Kidney epithelial cell (primary cell): ENCODE measurements around the gene C1QTNF2. TPM values are rescaled to one million over a fixed set of nuclear protein-coding genes. Genes with fewer than 3 reads are reported as not detected.

Experiments used
- DNase-seq: peaks from one replicate; pipeline ENCODE4 v3.0.0-alpha.2; 2010; ENCODE audit warnings: low read depth
- H3K27me3 ChIP-seq: 2 replicates; pipeline ENCODE4 v1.6.0; 2011; ENCODE audit warnings: low read length; ENCODE audit not compliant: control insufficient read depth, insufficient read depth
- H3K36me3 ChIP-seq: 2 replicates; pipeline ENCODE4 v1.5.1; 2011; ENCODE audit warnings: low read length; ENCODE audit not compliant: control insufficient read depth, insufficient read depth
- H3K4me3 ChIP-seq: 2 replicates; pipeline ENCODE4 v1.5.1; 2011; ENCODE audit warnings: low read depth, mild to moderate bottlenecking, control low read depth, low read length
- CTCF ChIP-seq: IDR thresholded peaks from 2 replicates; pipeline ENCODE4 v1.5.1; 2011; ENCODE audit warnings: mild to moderate bottlenecking, moderate library complexity, low read length, control low read depth, inconsistent platforms; ENCODE audit not compliant: insufficient read depth, poor library complexity, severe bottlenecking
- total RNA-seq: library from RNA; depleted of rRNA; stranded (reverse); fragments of >200 nt; gene quantifications from 2 replicates; pipeline ENCODE4 v1.2.3, GENCODE V29; 2015

Gene C1QTNF2
- total RNA-seq, 1 donor from 2014 or later = not detected

GRCh38 chr5:160356550-160357347 is 13.7 kb downstream of the C1QTNF2 start:
- no peak for DNase-seq
- Histone ChIP-seq H3K27me3 (no peaks in the 10 kb centered on the region), H3K36me3 (no peaks in the 10 kb centered on the region), H3K4me3 (no peak overlapping the region)
- TF ChIP-seq CTCF = no peak

GRCh38 chr5:160354666-160355065 is 15.8 kb downstream of the C1QTNF2 start:
- DNase-seq = no peak
- Histone ChIP-seq H3K36me3 (no peaks in the 10 kb centered on the region), H3K4me3 (no peak overlapping the region), H3K27me3 (no peaks in the 10 kb centered on the region)
- TF ChIP-seq CTCF = no peak

GRCh38 chr5:160353379-160353778 is 17.0 kb downstream of the C1QTNF2 start:
- Histone ChIP-seq H3K36me3 (no peaks in the 10 kb centered on the region), H3K4me3 (no peak overlapping the region), H3K27me3 (no peaks in the 10 kb centered on the region)
- TF ChIP-seq CTCF = no peak
- DNase-seq = no peak

- Histone ChIP-seq H3K27me3 (no peaks in the 10 kb centered on the region), H3K4me3 (no peak overlapping the region), H3K36me3 (no peaks in the 10 kb centered on the region)
- no peak for TF ChIP-seq CTCF
- DNase-seq = no peak
Measured at GRCh38 chr5:160352308-160352707, 18.1 kb downstream of the C1QTNF2 start.

- no peaks in the 10 kb centered on the region for H3K27me3 ChIP-seq
- no peaks in the 10 kb centered on the region for H3K36me3 ChIP-seq
Measured at GRCh38 chr5:160349935-160350303, 20.5 kb downstream of the C1QTNF2 start.

More at GRCh38 chr5:160349935-160350303, 20.5 kb downstream of the C1QTNF2 start:
- no peak overlapping the region for H3K4me3 ChIP-seq
- DNase-seq = no peak
- no peak for TF ChIP-seq CTCF
